ENCODE data around the gene MACROD2.
A peak's percentile ranks its signal among the peaks of the same experiment; 100 is the strongest.

Gene MACROD2

DNA sequence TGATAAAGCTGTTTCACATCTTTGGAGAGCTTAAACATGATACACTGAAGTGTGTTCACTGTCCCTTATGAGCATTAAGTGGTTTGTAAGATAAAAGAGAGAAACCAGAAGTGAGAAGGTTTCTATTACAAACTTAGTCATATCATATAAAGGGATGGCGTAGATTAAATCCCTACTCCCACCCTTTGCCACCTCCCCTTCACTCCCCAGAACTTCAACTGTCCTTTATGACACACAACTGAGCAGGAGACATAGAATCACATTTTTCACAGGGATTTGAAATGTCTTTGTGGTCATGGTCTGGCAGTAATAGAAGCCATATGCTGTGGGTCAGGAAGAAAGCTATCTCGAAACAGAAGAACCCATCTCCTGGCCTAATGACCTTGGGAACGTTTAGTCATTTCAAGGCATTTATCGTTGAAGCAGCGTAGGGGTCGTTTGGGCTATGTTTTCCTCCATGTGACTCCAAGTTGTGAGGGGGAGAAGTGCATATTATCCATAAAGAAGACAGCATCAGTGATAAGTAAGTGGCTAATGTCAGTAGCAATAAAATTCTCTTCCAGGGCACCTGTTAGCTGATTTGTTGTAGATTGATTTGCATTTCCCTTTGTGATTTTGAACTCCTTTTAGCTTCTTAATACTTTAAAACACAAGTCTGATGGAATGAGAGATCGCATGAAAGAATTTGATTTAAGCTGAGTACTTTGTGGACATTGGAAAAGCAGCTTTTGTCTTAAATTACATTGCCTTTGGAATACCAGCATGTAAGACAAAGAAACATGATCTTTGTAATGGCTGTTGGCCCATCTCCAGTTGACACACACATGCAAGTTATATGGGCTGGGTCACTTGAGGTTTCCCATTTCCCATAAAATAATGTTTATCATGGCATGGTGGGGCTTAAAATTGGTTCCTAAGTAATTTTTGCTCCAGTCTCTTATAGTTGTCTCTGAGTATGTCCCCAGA, 843.6 kb downstream of the MACROD2 start:
- peak; percentile 56 for DNase-seq

DNA sequence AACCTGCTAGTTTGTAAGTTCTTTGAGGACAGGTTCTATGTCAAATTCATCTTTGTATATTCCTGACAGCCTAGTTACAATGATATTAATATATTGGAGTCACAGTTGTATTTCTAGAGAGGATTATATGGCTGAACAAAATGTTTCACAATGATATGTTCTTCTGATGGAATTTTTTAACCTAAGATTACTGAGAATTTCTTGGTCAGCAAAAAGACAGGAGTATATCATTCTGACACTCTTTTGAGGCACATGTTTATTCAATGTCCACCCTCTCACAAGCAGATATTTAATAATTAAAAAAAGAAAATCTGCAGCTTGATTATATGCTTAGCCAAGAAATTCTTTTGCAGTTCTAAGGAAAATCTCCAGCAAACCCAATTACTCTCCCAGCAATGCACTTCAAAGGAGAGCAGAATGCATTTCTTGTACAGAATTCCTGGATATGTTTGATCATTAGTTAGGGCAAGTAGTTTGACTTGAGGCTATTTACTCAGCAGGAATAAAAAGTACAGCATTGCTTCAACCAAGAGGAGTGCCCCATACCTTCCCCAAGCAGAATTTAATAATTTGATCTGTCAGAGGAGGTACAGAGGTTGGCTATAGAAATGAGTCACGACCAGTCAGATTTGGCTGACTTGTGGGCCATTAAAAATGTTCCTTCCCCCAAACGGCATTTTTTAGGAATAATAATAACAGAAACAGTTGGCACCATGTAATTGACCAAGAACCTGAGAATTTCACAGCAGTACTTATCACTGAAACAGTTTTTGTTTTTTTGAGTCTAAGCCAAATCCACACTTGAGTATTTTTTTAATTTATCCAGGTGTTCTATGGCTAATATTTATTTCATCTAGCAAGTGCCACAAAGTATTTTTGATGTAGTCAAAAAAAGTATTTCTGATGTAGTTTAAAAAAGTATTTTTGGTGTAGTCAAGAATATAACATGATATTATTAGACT, 850.2 kb downstream of the MACROD2 start:
- no peak for DNase-seq

- no peak for DNase-seq
These were observed 853.5 kb downstream of the MACROD2 start for GRCh38 chr20:14848806-14849205.

GRCh38 chr20:14853079-14853478, 857.8 kb downstream of the MACROD2 start:
- no peak for DNase-seq

DNA sequence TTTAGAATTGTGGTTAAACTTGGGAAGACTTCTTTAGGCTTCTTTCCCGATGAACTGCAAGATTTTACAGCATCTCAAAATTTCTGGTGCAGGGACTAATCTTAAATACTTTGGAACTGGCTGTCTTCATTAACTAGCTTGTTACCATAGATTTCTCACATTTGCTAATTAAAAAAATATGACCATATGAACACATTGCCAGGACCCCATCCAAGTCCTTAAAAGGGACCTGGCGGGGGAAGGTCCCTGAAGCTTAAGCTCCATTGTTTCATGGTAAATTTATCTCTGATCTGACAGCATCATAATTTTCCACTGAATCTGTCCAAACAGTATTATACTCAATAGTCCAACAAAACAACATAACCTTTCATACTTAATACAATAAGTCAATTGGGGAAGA, 859.9 kb downstream of the MACROD2 start:
- no peak for DNase-seq

DNA sequence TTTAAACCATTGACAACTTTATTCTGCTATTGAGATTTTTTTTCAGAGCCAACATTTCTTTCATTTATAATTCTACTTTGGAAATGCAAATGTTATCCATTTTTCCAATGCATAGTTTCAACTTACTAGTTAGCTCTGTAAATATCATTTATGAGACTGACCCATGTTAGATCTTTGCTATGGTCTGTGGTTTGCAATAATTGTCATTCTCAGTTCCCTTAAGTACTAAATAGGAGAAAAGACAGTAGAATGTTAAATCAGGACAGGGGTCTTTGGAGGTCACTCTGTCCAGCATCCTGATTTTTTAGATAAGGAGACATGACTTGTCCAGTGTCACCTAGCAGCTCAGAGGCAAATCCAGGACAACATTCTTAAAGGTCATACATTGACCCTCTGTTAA, 864.3 kb downstream of the MACROD2 start:
- no peak for DNase-seq

GRCh38 chr20:14860410-14860814, 865.1 kb downstream of the MACROD2 start:
- DNase-seq, result peak; percentile 97

GRCh38 chr20:14861028-14861699, 865.8 kb downstream of the MACROD2 start:
- peak; percentile 59 for DNase-seq

- no peak for DNase-seq
These were observed 869.9 kb downstream of the MACROD2 start for GRCh38 chr20:14865169-14865568.

GRCh38 chr20:14865731-14866130, 870.4 kb downstream of the MACROD2 start:
- DNase-seq, result no peak

- no peak for DNase-seq
These were observed 871.7 kb downstream of the MACROD2 start for GRCh38 chr20:14866841-14867514.

- DNase-seq, result no peak
These were observed 882.1 kb downstream of the MACROD2 start for GRCh38 chr20:14877301-14878028.

GRCh38 chr20:14878676-14879019, 883.3 kb downstream of the MACROD2 start:
- peak; percentile 75 for DNase-seq

- DNase-seq, result peak; percentile 55
These were observed 883.8 kb downstream of the MACROD2 start for GRCh38 chr20:14879020-14879697.

DNA sequence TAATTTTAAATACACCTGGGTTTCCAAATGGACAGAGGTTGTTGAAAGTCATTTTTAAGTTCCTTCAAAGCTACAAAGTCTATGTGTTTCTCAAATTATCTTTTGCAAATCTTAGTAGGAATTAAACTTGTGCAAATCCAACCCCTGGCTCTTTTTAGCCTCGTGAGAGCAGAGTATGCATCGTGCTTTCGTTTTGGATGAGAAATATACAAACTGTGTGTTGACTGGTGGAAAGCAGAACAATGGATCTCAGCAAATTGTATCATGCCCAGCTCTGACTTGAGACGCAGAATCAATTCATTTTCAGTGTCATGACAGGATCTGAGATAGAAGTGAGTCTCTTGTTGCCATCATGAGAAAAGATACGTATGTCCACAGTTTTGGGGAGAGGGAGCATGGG, 884.5 kb downstream of the MACROD2 start:
- DNase-seq, result no peak

DNA sequence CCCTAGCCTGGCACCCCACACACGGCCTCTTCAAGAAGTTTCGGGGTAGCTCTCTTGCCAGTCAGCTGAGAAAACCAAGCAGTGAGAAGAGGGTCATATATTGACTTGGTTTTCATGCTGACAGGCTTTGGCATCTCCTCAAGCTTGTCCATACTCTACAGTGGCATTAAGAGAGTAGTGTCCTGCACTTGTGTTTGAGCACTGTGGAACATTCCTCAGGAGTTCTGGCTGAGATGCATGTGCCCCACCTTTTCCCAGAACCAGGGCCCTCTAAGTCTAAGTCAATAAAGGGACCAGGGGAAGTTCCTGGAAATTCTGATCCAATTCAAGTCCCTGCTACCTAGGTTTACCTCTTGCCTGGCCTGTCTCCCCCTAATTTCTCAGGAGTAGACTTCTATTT, 886.2 kb downstream of the MACROD2 start:
- DNase-seq, result no peak

GRCh38 chr20:14882157-14882556, 886.8 kb downstream of the MACROD2 start:
- DNase-seq, result no peak

GRCh38 chr20:14882846-14883245, 887.5 kb downstream of the MACROD2 start:
- no peak for DNase-seq

DNA sequence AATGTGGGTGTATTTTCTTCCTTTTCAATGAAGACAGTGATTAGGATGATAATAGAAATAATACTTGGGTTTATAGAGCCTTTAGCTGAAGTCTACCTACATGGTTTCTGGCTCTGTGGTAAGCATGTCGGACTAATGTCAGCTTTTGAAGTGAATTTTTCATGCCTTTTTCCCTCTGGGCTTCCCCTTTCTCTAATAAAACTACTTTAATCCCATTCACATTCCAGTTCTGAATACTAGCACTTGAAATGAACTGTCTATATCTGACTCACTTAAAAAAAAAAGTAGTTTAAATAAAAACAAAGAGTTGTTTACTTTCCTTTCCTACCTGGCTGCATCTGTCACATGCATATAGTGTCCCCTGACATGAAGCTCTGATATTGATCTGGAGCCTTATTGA, 888.0 kb downstream of the MACROD2 start:
- DNase-seq, result no peak

GRCh38 chr20:14885661-14886060, 890.3 kb downstream of the MACROD2 start:
- no peak for DNase-seq

GRCh38 chr20:14888134-14888533, 892.8 kb downstream of the MACROD2 start:
- DNase-seq, result no peak

Measured in NCI-H748 treated with DMSO at 0.1 percent for 48 hours (cell line).